ENCODE measurements around the gene TOP3B.

DNA sequence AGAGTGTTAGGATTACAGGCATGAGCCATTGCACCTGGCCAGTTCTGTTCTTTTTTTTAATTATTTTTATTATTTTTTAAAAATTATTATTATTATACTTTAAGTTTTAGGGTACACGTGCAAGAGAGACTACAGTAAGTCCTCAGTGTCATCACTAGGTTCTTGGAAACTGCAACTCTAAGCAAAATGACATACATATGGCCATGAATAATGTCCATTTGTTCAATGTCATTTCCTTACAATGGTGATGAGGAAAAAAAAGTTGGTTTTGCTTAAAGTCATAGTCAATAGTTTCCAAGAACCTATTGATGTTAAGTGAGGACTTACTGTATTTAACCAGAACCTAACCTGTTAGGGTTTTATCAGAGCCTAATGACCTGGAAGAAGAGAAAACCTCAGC, 29.4 kb upstream of the TOP3B start:
- TF ChIP-seq EP300 (IDR thresholded peaks at IDR 0.05; ENCODE audit: borderline replicate concordance) (no peak), RAD21 (IDR thresholded peaks at IDR 0.05; ENCODE audit: low read depth) (no peak), TCF12 (IDR thresholded peaks at IDR 0.05; ENCODE audit: low read depth) (no peak), YY1 (IDR thresholded peaks at IDR 0.05; ENCODE audit: low read depth) (no peak), NFIC (IDR thresholded peaks at IDR 0.05) (no peak), CREB1 (IDR thresholded peaks at IDR 0.05; ENCODE audit: low read depth) (no peak)
- TF ChIP-seq, protein P1, sequence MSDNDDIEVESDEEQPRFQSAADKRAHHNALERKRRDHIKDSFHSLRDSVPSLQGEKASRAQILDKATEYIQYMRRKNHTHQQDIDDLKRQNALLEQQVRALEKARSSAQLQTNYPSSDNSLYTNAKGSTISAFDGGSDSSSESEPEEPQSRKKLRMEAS (IDR thresholded peaks at IDR 0.05): no peak
- TF ChIP-seq, protein P2, sequence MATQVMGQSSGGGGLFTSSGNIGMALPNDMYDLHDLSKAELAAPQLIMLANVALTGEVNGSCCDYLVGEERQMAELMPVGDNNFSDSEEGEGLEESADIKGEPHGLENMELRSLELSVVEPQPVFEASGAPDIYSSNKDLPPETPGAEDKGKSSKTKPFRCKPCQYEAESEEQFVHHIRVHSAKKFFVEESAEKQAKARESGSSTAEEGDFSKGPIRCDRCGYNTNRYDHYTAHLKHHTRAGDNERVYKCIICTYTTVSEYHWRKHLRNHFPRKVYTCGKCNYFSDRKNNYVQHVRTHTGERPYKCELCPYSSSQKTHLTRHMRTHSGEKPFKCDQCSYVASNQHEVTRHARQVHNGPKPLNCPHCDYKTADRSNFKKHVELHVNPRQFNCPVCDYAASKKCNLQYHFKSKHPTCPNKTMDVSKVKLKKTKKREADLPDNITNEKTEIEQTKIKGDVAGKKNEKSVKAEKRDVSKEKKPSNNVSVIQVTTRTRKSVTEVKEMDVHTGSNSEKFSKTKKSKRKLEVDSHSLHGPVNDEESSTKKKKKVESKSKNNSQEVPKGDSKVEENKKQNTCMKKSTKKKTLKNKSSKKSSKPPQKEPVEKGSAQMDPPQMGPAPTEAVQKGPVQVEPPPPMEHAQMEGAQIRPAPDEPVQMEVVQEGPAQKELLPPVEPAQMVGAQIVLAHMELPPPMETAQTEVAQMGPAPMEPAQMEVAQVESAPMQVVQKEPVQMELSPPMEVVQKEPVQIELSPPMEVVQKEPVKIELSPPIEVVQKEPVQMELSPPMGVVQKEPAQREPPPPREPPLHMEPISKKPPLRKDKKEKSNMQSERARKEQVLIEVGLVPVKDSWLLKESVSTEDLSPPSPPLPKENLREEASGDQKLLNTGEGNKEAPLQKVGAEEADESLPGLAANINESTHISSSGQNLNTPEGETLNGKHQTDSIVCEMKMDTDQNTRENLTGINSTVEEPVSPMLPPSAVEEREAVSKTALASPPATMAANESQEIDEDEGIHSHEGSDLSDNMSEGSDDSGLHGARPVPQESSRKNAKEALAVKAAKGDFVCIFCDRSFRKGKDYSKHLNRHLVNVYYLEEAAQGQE (IDR thresholded peaks at IDR 0.05; ENCODE audit: low read depth): no peak

All from Ishikawa (cell line).